ENCODE measurements around the gene DCUN1D4. TPM values are rescaled to one million over a fixed set of nuclear protein-coding genes. Genes with fewer than 3 reads are reported as not detected.

Gene DCUN1D4
- total and polyA plus RNA-seq, 4 donors = 15.2 to 33.9 (median 21.8) TPM

DNA sequence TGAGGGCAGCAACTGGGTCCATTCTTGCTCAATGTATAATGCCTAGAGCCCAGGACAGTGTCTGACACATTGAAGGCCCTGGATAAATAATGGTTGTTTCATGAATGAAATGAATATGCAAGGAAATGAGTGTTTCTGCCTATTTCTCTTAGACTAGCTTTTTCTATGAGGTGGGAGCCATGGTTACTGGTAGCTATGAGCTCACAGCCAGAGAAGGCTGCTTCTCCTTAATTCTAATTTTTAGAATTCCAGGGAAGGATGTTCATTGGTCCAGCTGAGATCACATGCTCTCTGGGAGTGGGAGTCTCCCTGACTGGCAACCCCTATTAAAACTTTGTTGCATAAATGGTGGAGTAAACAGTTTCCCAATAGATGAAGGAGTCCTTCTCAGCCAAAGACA lies 9.7 kb upstream of the DCUN1D4 start:
- H3K4me3 ChIP-seq (ENCODE audit: low read depth in 1 of 3, low read length in 3 of 3) = no peak overlapping the region
- no peaks in the 10 kb centered on the region for H3K27me3 ChIP-seq (ENCODE audit: control insufficient read depth in 4 of 4, insufficient read depth in 4 of 4, low read length in 3 of 4)
- H3K27ac ChIP-seq (ENCODE audit: low read depth in 1 of 2, low read length in 2 of 2) = no peak overlapping the region
- H3K9me3 ChIP-seq (ENCODE audit: control insufficient read depth in 4 of 4, low read length in 3 of 4) = no peaks in the 10 kb centered on the region
- no peaks in the 10 kb centered on the region for H3K36me3 ChIP-seq (ENCODE audit: control insufficient read depth in 4 of 4, insufficient read depth in 3 of 4, low read depth in 1 of 4, low read length in 3 of 4)
- no peaks in the 10 kb centered on the region for H3K4me1 ChIP-seq (ENCODE audit: control insufficient read depth in 4 of 4, insufficient read depth in 4 of 4, low read length in 3 of 4)
- no peak overlapping the region for H3K9ac ChIP-seq (ENCODE audit: low read depth in 1 of 2, low read length in 2 of 2)
- no peak for DNase-seq (ENCODE audit: low spot score)
- TF ChIP-seq HNF4G (IDR thresholded peaks at IDR 0.05) = no peak
- TF ChIP-seq, protein P1, sequence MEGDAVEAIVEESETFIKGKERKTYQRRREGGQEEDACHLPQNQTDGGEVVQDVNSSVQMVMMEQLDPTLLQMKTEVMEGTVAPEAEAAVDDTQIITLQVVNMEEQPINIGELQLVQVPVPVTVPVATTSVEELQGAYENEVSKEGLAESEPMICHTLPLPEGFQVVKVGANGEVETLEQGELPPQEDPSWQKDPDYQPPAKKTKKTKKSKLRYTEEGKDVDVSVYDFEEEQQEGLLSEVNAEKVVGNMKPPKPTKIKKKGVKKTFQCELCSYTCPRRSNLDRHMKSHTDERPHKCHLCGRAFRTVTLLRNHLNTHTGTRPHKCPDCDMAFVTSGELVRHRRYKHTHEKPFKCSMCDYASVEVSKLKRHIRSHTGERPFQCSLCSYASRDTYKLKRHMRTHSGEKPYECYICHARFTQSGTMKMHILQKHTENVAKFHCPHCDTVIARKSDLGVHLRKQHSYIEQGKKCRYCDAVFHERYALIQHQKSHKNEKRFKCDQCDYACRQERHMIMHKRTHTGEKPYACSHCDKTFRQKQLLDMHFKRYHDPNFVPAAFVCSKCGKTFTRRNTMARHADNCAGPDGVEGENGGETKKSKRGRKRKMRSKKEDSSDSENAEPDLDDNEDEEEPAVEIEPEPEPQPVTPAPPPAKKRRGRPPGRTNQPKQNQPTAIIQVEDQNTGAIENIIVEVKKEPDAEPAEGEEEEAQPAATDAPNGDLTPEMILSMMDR (IDR thresholded peaks at IDR 0.05; ENCODE audit: low read depth, low read length, missing input control) = no peak
- no peak for TF ChIP-seq EGR1 (IDR thresholded peaks at IDR 0.05; ENCODE audit: low read depth in 2 of 2)
- no peak for TF ChIP-seq GABPA (IDR thresholded peaks at IDR 0.05 in 1 of 2, conservative IDR thresholded peaks at IDR 0.05 in 1 of 2)
- no peak for TF ChIP-seq JUND (IDR thresholded peaks at IDR 0.05)
- TF ChIP-seq, protein P2, sequence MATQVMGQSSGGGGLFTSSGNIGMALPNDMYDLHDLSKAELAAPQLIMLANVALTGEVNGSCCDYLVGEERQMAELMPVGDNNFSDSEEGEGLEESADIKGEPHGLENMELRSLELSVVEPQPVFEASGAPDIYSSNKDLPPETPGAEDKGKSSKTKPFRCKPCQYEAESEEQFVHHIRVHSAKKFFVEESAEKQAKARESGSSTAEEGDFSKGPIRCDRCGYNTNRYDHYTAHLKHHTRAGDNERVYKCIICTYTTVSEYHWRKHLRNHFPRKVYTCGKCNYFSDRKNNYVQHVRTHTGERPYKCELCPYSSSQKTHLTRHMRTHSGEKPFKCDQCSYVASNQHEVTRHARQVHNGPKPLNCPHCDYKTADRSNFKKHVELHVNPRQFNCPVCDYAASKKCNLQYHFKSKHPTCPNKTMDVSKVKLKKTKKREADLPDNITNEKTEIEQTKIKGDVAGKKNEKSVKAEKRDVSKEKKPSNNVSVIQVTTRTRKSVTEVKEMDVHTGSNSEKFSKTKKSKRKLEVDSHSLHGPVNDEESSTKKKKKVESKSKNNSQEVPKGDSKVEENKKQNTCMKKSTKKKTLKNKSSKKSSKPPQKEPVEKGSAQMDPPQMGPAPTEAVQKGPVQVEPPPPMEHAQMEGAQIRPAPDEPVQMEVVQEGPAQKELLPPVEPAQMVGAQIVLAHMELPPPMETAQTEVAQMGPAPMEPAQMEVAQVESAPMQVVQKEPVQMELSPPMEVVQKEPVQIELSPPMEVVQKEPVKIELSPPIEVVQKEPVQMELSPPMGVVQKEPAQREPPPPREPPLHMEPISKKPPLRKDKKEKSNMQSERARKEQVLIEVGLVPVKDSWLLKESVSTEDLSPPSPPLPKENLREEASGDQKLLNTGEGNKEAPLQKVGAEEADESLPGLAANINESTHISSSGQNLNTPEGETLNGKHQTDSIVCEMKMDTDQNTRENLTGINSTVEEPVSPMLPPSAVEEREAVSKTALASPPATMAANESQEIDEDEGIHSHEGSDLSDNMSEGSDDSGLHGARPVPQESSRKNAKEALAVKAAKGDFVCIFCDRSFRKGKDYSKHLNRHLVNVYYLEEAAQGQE (IDR thresholded peaks at IDR 0.05) = no peak
- TF ChIP-seq, protein P3, sequence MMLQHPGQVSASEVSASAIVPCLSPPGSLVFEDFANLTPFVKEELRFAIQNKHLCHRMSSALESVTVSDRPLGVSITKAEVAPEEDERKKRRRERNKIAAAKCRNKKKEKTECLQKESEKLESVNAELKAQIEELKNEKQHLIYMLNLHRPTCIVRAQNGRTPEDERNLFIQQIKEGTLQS (IDR thresholded peaks at IDR 0.05) = no peak
- TF ChIP-seq, protein P4, sequence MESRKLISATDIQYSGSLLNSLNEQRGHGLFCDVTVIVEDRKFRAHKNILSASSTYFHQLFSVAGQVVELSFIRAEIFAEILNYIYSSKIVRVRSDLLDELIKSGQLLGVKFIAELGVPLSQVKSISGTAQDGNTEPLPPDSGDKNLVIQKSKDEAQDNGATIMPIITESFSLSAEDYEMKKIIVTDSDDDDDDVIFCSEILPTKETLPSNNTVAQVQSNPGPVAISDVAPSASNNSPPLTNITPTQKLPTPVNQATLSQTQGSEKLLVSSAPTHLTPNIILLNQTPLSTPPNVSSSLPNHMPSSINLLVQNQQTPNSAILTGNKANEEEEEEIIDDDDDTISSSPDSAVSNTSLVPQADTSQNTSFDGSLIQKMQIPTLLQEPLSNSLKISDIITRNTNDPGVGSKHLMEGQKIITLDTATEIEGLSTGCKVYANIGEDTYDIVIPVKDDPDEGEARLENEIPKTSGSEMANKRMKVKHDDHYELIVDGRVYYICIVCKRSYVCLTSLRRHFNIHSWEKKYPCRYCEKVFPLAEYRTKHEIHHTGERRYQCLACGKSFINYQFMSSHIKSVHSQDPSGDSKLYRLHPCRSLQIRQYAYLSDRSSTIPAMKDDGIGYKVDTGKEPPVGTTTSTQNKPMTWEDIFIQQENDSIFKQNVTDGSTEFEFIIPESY (IDR thresholded peaks at IDR 0.05) = no peak
- no peak for TF ChIP-seq YY1 (IDR thresholded peaks at IDR 0.05)
- TF ChIP-seq, protein P5, sequence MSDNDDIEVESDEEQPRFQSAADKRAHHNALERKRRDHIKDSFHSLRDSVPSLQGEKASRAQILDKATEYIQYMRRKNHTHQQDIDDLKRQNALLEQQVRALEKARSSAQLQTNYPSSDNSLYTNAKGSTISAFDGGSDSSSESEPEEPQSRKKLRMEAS (IDR thresholded peaks at IDR 0.05) = no peak
- no peak for TF ChIP-seq FOXA1 (IDR thresholded peaks at IDR 0.05)
- no peak for TF ChIP-seq RAD21 (IDR thresholded peaks at IDR 0.05)
- TF ChIP-seq HNF4A (conservative IDR thresholded peaks at IDR 0.05) = no peak
- no peak for TF ChIP-seq NR2F2 (IDR thresholded peaks at IDR 0.05)
- TF ChIP-seq TAF1 (conservative IDR thresholded peaks at IDR 0.05) = no peak
- no peak for TF ChIP-seq RXRA (IDR thresholded peaks at IDR 0.05)
- no peak for TF ChIP-seq FOXA2 (IDR thresholded peaks at IDR 0.05)
- no peak for TF ChIP-seq SP1 (IDR thresholded peaks at IDR 0.05)

All from liver (tissue), 9 donors.